SK-N-SH (cell line): Measurements from ENCODE around the gene CDIPT. TPM values are rescaled to one million over a fixed set of nuclear protein-coding genes. Genes with fewer than 3 reads are reported as not detected.

Experiments
- CTCF ChIA-PET: fragments of 300-600, 350-600 bp; formaldehyde crosslinking; extraction: SDS; loops from one replicate; lab custom pipeline; 2021; lab: Yijun Ruan, JAX
- POLR2A ChIA-PET: fragments of 350-600 bp; sonication (Branson Sonifier 250); formaldehyde crosslinking; extraction: SDS; loops from one replicate; lab custom pipeline; 2020; ENCODE audit warnings: antibody characterized with exemption, inconsistent platforms; lab: Yijun Ruan, JAX
- DNase-seq: peaks from one replicate; pipeline ENCODE4 v3.0.0; 2012
- H2AFZ ChIP-seq: fragments of 200-600 bp; sonication (generic); 2 replicates; pipeline ENCODE4 v1.8.1; 2016; ENCODE audit warnings: antibody characterized with exemption, mild to moderate bottlenecking, low read depth
- H3F3A ChIP-seq: fragments of 200-600 bp; sonication (generic); replicated peaks from 2 replicates; pipeline ENCODE3; 2016; ENCODE audit warnings: antibody characterized with exemption, mild to moderate bottlenecking; ENCODE audit not compliant: insufficient read depth
- H3K27ac ChIP-seq, 2 experiments: fragments of 200-500 bp in 1 of 2; fragments of 200-600 bp in 1 of 2; sonication (Bioruptor generic) in 1 of 2; sonication (generic), shearing (Covaris generic) in 1 of 2; 2 replicates each; pipeline versions ENCODE4 v1.5.1 to v1.6.1; 2014 to 2016; ENCODE audit warnings: low read depth in 2 of 2, inconsistent platforms in 1 of 2, low read length in 1 of 2, mild to moderate bottlenecking in 1 of 2, mixed read lengths in 1 of 2
- H3K27me3 ChIP-seq: fragments of 200-600 bp; sonication (generic), shearing (Covaris generic); 2 replicates; pipeline ENCODE4 v1.6.1; 2016; ENCODE audit warnings: mixed run types; ENCODE audit not compliant: insufficient read depth
- H3K36me3 ChIP-seq, 2 experiments: fragments of 200-500 bp in 1 of 2; fragments of 200-600 bp in 1 of 2; sonication (Bioruptor generic) in 1 of 2; sonication (generic) in 1 of 2; replicated peaks in 1 of 2; 2 replicates each; pipeline versions ENCODE3 to v1.5.1; 2014 to 2016; ENCODE audit warnings: low read length in 1 of 2, mild to moderate bottlenecking in 1 of 2; ENCODE audit not compliant: insufficient read depth in 2 of 2, control insufficient read depth in 1 of 2
- H3K4me1 ChIP-seq, 2 experiments: fragments of 200-500 bp in 1 of 2; fragments of 200-600 bp in 1 of 2; sonication (Bioruptor generic) in 1 of 2; sonication (generic), shearing (Covaris generic) in 1 of 2; 2 replicates each; pipeline versions ENCODE4 v1.5.1 to v1.6.1; 2014 to 2016; ENCODE audit warnings: low read depth in 1 of 2, low read length in 1 of 2, mixed run types in 1 of 2; ENCODE audit not compliant: insufficient read depth in 2 of 2, control insufficient read depth in 1 of 2
- H3K4me2 ChIP-seq: fragments of 200-600 bp; sonication (generic), shearing (Covaris generic); 2 replicates; pipeline ENCODE4 v1.6.1; 2017; ENCODE audit warnings: mixed run types
- H3K4me3 ChIP-seq, 2 experiments: fragments of 200-500 bp in 1 of 2; fragments of 200-600 bp in 1 of 2; sonication (Bioruptor generic) in 1 of 2; sonication (generic), shearing (Covaris generic) in 1 of 2; 2 replicates each; pipeline versions ENCODE4 v1.5.1 to v1.8.1; 2014 to 2016; ENCODE audit warnings: low read depth in 2 of 2, inconsistent platforms in 1 of 2, low read length in 1 of 2, mild to moderate bottlenecking in 1 of 2, mixed read lengths in 1 of 2, moderate library complexity in 1 of 2
- H3K79me2 ChIP-seq: fragments of 200-600 bp; sonication (generic); 2 replicates; pipeline ENCODE4 v1.8.1; 2017; ENCODE audit warnings: mild to moderate bottlenecking; ENCODE audit not compliant: insufficient read depth
- H3K9ac ChIP-seq: fragments of 200-600 bp; sonication (generic); 2 replicates; pipeline ENCODE4 v1.6.1; 2017; ENCODE audit warnings: mixed run types
- H3K9me2 ChIP-seq: fragments of 200-600 bp; sonication (generic); 2 replicates; pipeline ENCODE4 v1.6.1; 2017; ENCODE audit warnings: mixed run types
- H3K9me3 ChIP-seq: fragments of 200-600 bp; sonication (generic); 2 replicates; pipeline ENCODE4 v1.6.1; 2017; ENCODE audit warnings: mixed run types, mild to moderate bottlenecking, moderate library complexity
- H4K20me1 ChIP-seq: fragments of 200-600 bp; sonication (generic); 2 replicates; pipeline ENCODE4 v1.6.1; 2017; ENCODE audit warnings: mild to moderate bottlenecking, mixed run types; ENCODE audit not compliant: insufficient read depth
- CHD2 ChIP-seq: fragments of 150-350 bp; IDR thresholded peaks from 2 replicates; pipeline ENCODE4 v1.6.1; 2018; ENCODE audit warnings: low read length; ENCODE audit not compliant: partially characterized antibody
- EP300 ChIP-seq, 2 experiments: IDR thresholded peaks; 2 replicates each; pipeline versions ENCODE4 v1.4.0 to v1.6.1; 2012; ENCODE audit warnings: borderline replicate concordance in 1 of 2, low read depth in 1 of 2, low read length in 1 of 2
- GATA2 ChIP-seq: sonication (generic); formaldehyde crosslinking; IDR thresholded peaks from 2 replicates; pipeline ENCODE4 v1.5.0; 2020; ENCODE audit warnings: mild to moderate bottlenecking, missing genetic modification reagents
- JUND ChIP-seq: IDR thresholded peaks from 2 replicates; pipeline ENCODE4 v1.4.0; 2012
- POLR2AphosphoS5 ChIP-seq: IDR thresholded peaks from 2 replicates; pipeline ENCODE4 v1.6.1; 2012; ENCODE audit warnings: low read depth, low read length
- RCOR1 ChIP-seq: fragments of 150-350 bp; IDR thresholded peaks from 2 replicates; pipeline ENCODE4 v1.6.1; 2017; ENCODE audit warnings: antibody characterized with exemption, low read length
- TEAD4 ChIP-seq: IDR thresholded peaks from 2 replicates; pipeline ENCODE4 v1.4.0; 2012; ENCODE audit warnings: mild to moderate bottlenecking, borderline replicate concordance; ENCODE audit not compliant: insufficient read depth
- WGBS: methylation state at CpG from one replicate; pipeline ENCODE4 v1.1.6; 2017; ENCODE audit warnings: low lambda C conversion rate; 5-methylcytosine and 5-hydroxymethylcytosine counted together
- polyA plus RNA-seq, 3 experiments: library from polyadenylated mRNA; depleted of rRNA; stranded (reverse); fragments of >200 nt; gene quantifications; 2 replicates each; pipeline ENCODE4 v1.2.3, GENCODE V29; 2012
- TF ChIP-seq, protein P1 (sequence below): fragments of 150-350 bp; IDR thresholded peaks from 2 replicates; pipeline ENCODE4 v1.6.1; 2017; ENCODE audit warnings: antibody characterized with exemption, low read length, low read depth, borderline replicate concordance
- TF ChIP-seq, protein P2 (sequence below): IDR thresholded peaks from 2 replicates; pipeline ENCODE4 v1.4.0; 2012; ENCODE audit warnings: low read depth, borderline replicate concordance

Gene CDIPT
- polyA plus RNA-seq, 1 of the 3 experiments (the other 2 are of a cell fraction): 90.7 TPM

DNA sequence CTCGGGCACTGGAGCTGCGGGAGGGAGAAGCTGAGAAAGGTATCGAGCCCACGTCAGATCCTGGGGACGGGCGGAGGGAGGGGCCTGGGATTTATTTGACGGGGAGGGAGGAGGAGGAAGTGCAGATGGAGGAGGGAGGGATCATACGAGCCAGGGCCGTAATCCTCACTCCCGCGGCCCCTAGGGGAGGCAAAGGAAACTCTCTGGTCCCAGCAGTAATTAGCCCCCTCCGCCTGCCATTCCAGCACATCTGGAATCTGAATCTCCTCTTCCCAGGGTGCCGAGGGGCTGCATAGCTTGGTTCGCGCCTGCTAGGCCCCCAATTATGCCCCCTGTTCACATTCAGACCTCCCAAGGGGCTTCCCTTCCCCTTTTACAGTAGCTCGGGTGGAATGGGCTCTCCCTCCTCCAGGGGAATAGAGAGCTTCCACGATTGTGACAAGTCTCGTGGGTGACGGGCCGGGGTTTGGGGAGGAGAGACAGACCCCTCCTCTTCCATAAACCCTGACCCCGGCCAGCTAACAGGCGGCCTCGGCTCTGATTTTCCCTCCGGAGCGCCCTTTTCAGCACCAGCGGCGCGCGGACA, 36.6 kb upstream of the CDIPT start, which contains the start of gene SEZ6L2 (continued):
- TF ChIP-seq RCOR1 (peak; percentile 77), GATA2 (CRISPR knock-in tag) (no peak), TEAD4 (no peak), CHD2 (no peak), JUND (no peak), POLR2AphosphoS5 (no peak; the same call in 1 of the 2 replicates)
- TF ChIP-seq, protein P1, sequence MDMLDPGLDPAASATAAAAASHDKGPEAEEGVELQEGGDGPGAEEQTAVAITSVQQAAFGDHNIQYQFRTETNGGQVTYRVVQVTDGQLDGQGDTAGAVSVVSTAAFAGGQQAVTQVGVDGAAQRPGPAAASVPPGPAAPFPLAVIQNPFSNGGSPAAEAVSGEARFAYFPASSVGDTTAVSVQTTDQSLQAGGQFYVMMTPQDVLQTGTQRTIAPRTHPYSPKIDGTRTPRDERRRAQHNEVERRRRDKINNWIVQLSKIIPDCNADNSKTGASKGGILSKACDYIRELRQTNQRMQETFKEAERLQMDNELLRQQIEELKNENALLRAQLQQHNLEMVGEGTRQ: no peak
- TF ChIP-seq, all 33 proteins: peak for 9

DNA sequence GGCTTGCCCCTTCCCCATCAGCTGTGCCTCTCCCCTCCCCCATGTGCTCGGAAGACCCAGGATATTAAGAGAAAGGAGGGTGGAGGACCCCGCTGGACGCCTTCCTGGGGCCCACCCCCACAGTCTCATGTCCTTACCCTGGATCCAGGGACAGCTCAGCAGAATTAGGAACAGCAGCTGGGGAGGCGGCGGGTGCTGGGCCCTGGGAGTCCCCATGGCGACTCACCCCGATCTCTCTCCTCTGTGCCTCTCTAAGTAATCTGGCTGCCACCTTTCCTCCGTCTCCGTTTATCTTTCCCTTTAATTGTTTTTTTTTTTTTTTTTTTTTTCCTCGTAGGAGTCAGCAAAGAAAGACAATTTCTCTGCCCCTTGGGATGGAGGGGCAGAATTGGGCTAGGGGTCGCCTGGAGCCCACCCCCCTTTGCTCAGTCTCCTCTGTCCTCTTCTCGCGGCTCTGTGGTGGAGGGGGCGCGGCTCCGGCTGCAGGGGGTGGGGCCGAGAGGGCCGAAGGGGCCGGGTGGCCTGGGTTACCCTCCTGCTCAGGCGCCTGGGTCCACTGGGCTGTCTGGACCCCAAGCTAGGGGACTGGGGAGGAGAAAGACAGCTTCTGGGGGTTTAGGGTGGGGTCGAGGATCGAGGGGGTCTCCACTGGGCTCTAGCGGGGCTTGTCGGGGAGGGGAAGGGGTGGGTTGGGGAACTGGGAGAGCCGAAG, 35.9 kb upstream of the CDIPT start:
- TF ChIP-seq EP300 (IDR thresholded peaks at IDR 0.05; ENCODE audit: borderline replicate concordance in 1 of 2, low read depth in 1 of 2, low read length in 1 of 2) (no peak), CHD2 (peak; percentile 88), POLR2AphosphoS5 (0 out of 2 replicates have a peak, but pooled peaks have one; percentile 59)
- TF ChIP-seq, protein P2, sequence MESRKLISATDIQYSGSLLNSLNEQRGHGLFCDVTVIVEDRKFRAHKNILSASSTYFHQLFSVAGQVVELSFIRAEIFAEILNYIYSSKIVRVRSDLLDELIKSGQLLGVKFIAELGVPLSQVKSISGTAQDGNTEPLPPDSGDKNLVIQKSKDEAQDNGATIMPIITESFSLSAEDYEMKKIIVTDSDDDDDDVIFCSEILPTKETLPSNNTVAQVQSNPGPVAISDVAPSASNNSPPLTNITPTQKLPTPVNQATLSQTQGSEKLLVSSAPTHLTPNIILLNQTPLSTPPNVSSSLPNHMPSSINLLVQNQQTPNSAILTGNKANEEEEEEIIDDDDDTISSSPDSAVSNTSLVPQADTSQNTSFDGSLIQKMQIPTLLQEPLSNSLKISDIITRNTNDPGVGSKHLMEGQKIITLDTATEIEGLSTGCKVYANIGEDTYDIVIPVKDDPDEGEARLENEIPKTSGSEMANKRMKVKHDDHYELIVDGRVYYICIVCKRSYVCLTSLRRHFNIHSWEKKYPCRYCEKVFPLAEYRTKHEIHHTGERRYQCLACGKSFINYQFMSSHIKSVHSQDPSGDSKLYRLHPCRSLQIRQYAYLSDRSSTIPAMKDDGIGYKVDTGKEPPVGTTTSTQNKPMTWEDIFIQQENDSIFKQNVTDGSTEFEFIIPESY: peak; percentile 75; the same call in 1 of the 2 replicates
- H3K9me2 ChIP-seq: no peaks in the 10 kb centered on the region
- DNase-seq: peak; percentile 92
- ChIA-PET CTCF (interaction anchor here (0.7 to 3.3 kb wide), 11 partner anchors 8 to 161 kb away, joined by 3 to 14 read pairs (median 5); partner anchors contain the start of genes CDIPT, PAGR1, PRRT2 and TLCD3B), POLR2A (interaction anchor here (0.5 to 3.2 kb wide), 10 partner anchors 12 to 1077 kb away, joined by 3 to 12 read pairs (median 3); partner anchors contain the start of genes HIRIP3, KIF22 and TAOK2)
- H3K4me1 ChIP-seq: peaks cover 0 to 20% of the 10 kb centered on the region in 2 experiments; a peak in 1 of 4 replicates
- H3K27ac ChIP-seq: peak overlapping the region; percentile 85 to 94
- no peaks in the 10 kb centered on the region for H3K27me3 ChIP-seq
- H3F3A ChIP-seq: peaks cover 15% of the 10 kb centered on the region
- peak overlapping the region; percentile 79; the same call in 1 of the 2 replicates for H2AFZ ChIP-seq
- WGBS: under 1% methylated on average over 24 of the region's 25 CpGs
- H4K20me1 ChIP-seq: 0 out of 2 replicates have a peak, but pooled peaks cover 3% of the 10 kb centered on the region
- H3K9ac ChIP-seq: peak overlapping the region; percentile 77
- H3K9me3 ChIP-seq: no peaks in the 10 kb centered on the region
- peaks cover 32% of the 10 kb centered on the region for H3K79me2 ChIP-seq
- H3K4me2 ChIP-seq: peak overlapping the region; percentile 100
- peak overlapping the region; percentile 54 to 89 for H3K4me3 ChIP-seq
- peaks cover 4 to 5% of the 10 kb centered on the region in 2 experiments for H3K36me3 ChIP-seq
